GM23248 (cell line): ENCODE results near the gene CD248.
"Not testable (repeated sequence)": the region's sequence is repeated elsewhere in the genome, so short reads cannot be mapped to it uniquely, and the experiment has no call there.

Experiments used
- EZH2 ChIP-seq: fragments of 200-600 bp; sonication (generic); IDR thresholded peaks from 2 replicates; pipeline ENCODE4 v1.6.1; 2018; ENCODE audit warnings: antibody characterized with exemption, mild to moderate bottlenecking; ENCODE audit not compliant: insufficient read depth, poor library complexity, severe bottlenecking
- EZH2phosphoT487 ChIP-seq: fragments of 200-600 bp; sonication (generic); IDR thresholded peaks from 2 replicates; pipeline ENCODE4 v1.6.1; 2018; ENCODE audit warnings: antibody characterized with exemption, moderate library complexity, mild to moderate bottlenecking, low read depth; ENCODE audit not compliant: insufficient read depth

- TF ChIP-seq EZH2phosphoT487, EZH2: not testable (repeated sequence)
Observed at GRCh38 chr11:66277064-66277463, 39.8 kb downstream of the CD248 start.
